ENCODE results near the gene DYNLRB2.

The DYNLRB2 gene

GRCh38 chr16:80540516-80541305, at the start of gene DYNLRB2:
Gene DYNLRB2, plus strand, starts transcription at chr16:80540993. Its CDS starts 84 bp downstream, at chr16:80541077.
- peak; percentile 89 for DNase-seq

DNA sequence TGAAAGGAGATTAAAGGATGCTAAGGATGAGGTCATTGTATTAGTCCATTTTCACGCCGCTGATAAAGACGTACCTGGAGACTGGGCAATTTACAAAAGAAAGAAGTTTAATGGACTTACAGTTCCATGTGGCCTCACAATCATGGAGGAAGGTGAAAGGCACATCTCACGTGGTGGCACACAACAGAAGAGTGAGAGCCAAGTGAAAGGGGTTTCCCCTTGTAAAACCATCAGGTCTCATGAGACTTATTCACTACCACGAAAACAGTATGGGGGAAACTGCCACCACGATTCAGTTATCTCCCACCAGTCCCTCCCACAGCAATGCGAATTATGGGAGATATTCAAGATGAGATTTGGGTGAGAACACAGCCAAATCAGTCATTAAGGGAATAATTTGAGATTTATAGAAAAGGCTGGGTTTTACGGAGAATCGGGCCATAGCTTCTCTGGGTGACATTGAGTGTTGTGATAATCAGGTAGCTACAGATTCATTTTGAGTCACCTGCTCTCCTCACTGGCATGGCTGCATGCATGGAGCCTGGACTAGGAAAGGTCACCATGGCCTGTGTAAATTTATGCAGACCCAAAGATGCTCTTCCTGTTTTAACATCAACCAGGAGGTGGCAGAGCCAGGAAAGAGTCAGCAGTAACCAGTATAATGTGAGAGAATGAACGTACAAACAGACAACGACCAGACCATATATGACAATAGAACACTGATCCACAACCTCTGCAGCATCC, 40.5 kb upstream of the DYNLRB2 start:
- DNase-seq: no peak

DNA sequence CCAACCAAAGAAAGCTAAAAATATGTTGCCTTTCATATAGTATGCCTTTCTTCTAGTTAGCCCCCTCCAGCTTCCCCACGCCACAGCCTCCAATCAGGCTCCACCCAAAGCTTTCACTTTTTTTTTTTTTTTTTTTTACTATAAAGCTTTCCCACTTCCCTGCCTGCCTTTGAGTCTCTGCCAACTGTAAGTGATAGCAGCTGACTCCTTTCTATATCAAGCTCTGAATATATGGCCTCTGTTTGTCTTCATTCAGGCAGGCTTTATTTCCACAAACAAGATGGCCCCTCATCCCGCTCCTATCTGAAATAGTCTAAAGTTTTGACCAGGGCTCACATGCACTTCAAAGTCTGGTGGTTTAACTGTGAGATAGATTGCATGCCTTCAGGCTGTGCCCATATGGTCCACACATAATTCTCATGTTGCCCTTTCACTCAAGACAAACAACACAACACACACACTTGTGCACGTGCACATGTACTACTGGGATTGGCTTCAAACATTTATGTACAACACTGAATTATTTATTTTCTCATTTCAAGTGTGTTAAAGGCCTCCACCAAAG, 39.8 kb upstream of the DYNLRB2 start:
- DNase-seq: no peak

GRCh38 chr16:80503107-80503506, 37.7 kb upstream of the DYNLRB2 start:
- no peak for DNase-seq

DNA sequence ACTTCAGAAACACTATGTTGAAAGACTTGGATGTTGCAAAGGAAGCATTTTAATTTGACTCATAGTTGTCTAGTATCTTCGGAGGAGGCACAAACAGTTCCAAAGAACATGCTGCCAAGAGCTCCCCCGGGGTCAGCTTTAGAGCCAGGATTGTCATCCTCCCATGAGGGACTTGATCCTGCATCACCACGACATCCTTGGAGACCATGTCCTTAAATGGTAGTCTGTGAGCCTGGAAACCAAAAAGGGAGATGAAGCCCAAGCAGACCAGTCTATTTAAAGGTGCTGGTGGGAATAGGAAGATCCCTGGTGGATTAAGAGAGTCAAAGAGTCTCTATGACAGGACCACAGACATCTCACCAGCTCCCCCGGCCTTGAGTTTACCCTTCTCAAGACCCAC, 33.3 kb upstream of the DYNLRB2 start:
- no peak for DNase-seq

- DNase-seq: peak; percentile 38
Measured at GRCh38 chr16:80509872-80510271, 30.9 kb upstream of the DYNLRB2 start.

DNA sequence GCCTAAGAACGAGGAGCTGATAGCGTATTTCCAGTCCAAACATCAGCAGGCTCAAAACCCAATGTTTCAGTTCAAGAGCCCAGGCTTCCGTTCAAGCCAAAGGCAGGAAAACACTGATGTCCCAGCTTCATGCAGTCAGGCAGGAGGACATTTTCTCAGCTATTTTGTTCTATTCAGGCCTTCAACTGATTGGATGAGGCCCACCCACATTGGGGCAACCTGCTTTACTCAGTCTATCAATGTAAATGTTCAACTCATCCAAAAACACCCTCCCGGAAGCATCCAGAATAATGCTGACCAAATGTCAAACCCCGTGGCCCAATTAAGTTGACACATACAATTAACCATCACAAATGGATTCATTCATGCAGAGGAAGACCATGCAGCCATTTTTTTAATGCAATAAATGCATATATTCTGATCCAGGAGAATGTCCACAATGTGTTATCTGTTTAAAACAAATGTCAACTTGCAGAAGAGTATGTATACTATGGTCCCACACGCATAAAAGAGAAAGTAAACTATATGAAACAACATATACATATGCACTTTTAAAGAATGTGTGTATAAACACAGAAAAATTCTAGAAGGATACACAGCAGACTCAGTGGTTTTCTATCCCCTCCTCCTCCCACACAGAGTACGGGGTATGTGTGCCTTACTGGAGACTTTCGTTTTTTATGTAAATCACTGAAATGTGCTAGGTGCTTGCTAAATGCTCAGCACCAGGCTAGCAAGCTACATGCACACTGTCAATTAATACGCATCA, 28.8 kb upstream of the DYNLRB2 start:
- DNase-seq: no peak

DNA sequence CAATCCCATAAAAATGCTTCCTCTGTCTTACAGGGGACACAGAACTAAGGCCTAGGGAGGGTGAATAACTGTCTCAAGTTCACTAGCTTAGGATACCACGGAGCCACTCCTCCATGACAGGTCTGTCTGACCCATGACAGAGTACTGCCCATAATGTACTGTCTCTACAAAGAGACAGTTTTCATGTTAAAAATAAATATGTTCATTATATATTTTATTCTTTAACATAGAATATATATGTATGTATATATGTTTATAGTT, 28.3 kb upstream of the DYNLRB2 start:
- no peak for DNase-seq

GRCh38 chr16:80515374-80515773, 25.4 kb upstream of the DYNLRB2 start:
- no peak for DNase-seq

DNA sequence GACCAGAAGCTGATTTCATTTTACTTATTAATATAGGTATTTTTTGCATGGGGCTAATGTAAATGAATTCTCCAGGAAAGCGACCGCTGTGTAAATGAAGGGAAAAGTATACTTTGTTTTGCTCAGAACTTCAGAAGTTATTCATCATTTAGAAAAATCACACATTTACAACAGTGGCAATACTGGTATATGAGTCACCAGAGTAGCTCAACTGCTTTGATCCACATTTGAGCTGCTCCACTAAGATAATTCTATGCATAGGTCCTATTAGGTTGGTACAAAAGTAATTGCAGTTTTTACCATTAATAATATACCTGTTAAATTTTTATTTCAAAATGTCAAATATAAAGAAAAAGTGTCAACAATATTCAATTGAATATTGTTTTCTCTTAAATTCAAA, 22.9 kb upstream of the DYNLRB2 start:
- DNase-seq: no peak

- DNase-seq: no peak
Measured at GRCh38 chr16:80518436-80518835, 22.4 kb upstream of the DYNLRB2 start.

DNA sequence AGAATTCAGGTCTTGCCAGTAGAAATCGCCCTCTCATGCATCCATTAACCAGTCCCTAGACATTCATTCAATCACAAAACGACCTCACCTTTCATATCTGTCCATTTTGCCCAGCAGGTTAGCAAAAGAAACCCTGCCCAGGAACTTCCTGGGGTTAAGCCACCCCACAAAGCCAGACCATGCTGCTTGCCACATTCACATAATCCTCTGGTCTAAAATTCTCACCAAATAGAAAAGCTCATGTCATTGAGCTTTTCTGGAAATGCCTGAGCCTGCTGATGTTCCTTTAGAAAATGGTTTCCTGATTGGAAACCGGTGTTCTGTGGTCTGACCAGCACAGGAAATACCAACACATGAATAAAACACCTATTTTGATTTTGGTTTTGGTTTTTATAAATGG, 21.6 kb upstream of the DYNLRB2 start:
- no peak for DNase-seq

DNA sequence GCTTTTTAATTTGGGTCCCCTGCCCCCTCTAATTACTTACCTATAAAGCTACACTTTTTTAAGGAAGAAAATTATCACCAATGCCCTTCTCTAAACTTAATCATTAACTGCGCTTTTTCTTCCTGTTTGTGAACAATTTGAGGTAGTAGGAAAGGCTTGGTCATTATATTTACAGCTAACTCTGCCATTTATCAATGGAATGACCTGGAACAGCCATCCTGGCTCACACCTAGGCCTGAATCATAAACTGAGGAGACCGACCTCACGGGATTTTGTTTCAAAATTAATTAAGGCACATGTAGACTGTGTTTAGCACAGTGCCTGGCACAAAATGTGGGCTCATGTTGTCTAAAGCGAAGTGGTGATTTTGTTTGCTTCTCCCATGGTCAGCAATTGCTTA, 15.4 kb upstream of the DYNLRB2 start:
- DNase-seq: no peak

DNA sequence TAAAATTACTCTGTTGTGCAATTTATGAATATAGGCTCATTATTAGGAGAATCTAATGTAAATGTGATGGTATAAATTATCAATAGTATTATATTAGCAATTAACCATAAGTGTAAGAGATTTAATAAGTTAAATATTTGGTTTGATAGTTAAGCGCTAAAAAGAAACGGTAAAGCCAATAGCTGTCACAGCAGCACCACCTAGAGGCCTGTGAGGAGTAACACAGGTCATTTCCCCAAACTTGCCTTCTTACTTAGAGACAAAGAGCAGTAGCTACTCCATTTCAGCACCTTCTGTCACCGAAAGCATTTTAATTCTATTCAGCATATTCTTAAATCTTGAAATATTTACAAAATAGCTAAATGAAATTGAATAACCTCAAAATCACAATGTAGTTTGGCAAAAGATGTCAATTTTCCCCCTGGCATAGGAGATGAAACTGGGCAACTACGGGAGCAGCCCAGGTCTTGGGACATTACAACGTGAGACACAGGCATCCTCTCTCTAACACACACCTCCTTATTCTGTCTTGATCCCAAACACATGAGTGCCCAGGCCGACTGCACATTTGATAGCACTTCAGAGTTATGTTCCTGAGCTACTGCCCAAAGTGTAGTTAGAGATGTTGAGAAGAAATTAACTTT, 14.3 kb upstream of the DYNLRB2 start:
- peak; percentile 47 for DNase-seq

DNA sequence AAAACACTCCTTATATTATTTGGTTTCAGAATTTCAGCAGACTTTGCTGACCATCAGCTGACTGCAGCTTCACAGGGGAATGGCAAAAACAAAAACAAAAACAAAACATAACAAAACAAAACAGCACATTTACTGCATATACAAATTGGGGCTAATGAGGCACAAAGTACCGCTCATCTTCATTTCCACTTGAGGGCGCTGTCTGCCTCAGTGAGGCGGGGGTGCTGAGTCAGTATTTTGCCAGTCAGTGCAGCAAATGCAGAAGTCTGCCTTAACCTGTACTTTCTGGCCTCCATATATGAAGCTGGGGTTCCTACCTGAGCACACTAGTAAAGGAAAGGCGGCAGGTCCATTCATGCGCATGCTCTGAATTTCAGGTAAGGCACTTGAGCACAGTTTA, 13.5 kb upstream of the DYNLRB2 start:
- DNase-seq: peak; percentile 49

- no peak for DNase-seq
Measured at GRCh38 chr16:80530479-80530878, 10.3 kb upstream of the DYNLRB2 start.

GRCh38 chr16:80536238-80536637, 4.6 kb upstream of the DYNLRB2 start:
- DNase-seq: no peak

DNA sequence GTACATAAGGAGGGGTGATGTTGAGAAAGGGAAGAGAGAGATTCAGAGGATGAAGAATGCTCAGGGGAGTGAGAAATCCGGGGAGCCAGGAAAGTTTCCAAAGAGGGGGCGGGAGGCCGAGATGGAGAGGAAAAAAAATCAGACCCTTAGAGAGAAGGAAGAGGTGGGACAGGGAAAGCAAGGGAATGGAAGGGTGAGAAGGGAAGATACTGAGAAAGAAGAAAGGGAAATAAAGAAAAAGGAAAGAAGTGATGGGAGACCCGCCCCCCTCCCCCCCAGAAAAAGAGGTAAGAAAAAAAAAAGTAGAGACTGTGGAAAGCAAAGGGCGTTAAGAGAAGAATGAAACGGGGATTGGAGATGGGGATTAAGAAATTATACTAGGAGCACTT, 507 bp downstream of the DYNLRB2 start:
- no peak for DNase-seq

- no peak for DNase-seq
Measured at GRCh38 chr16:80543162-80543561, 2.4 kb downstream of the DYNLRB2 start.

GRCh38 chr16:80544326-80544725, 3.5 kb downstream of the DYNLRB2 start:
- no peak for DNase-seq

DNA sequence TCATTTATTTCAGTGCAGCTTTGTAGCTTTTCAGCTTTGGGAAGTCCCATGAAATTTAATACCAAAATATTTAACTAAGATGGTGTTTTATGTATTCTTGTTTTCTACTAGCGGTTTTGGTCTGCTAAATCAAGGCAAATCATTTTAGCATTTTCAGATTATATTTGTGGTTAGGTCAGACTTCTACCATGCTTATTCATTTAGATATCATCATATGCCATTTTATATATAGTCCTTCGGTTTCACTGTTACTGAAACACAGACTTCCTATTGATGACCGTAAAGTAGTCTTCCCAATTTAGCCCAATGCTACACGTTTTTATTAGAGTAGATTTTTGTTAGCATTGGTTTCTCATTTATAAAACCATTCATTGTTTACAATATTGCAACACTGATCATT, 5.5 kb downstream of the DYNLRB2 start:
- DNase-seq: no peak

- DNase-seq: no peak
Measured at GRCh38 chr16:80547145-80547544, 6.4 kb downstream of the DYNLRB2 start.

DNA sequence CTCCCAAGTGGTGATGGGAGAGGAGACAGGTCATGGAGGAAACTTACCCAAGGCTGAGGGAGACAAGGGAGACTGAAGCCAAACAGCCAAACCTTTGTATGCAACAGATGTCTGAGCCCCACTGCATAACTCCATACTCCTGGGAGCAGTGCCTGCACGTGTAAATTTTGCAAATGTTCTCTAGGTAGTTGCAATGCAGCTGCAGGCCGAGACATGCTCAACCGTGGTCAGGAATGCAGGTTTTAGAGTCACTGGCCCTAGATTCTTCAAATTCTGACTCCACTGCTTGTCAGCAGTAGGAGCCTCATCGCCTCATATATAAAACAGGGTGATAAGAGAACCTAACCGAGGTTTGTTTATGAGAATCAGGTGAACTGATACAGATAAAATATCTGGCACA, 11.5 kb downstream of the DYNLRB2 start:
- DNase-seq: no peak

All from MV-4-11 (cell line).